ENCODE data around the gene LONRF3.
"Not testable (repeated sequence)": the region's sequence is repeated elsewhere in the genome, so short reads cannot be mapped to it uniquely, and the experiment has no call there.

The LONRF3 gene

GRCh38 chrX:118988911-118989310, 14.5 kb downstream of the LONRF3 start:
- no peak for DNase-seq (ENCODE audit: low read depth)

GRCh38 chrX:118989886-118990285, 15.5 kb downstream of the LONRF3 start:
- no peak for DNase-seq (ENCODE audit: low read depth)

- no peak for DNase-seq (ENCODE audit: low read depth)
Measured at GRCh38 chrX:118990512-118991227, 16.3 kb downstream of the LONRF3 start.

GRCh38 chrX:118992441-118993121, 18.2 kb downstream of the LONRF3 start:
- not testable (repeated sequence) for DNase-seq (ENCODE audit: low read depth)

GRCh38 chrX:119003462-119003861, 29.0 kb downstream of the LONRF3 start:
- DNase-seq (ENCODE audit: low read depth): no peak

GRCh38 chrX:119004920-119005524, 30.6 kb downstream of the LONRF3 start:
- DNase-seq (ENCODE audit: low read depth): peak; percentile 36

GRCh38 chrX:119007189-119007770, 32.9 kb downstream of the LONRF3 start:
- no peak for DNase-seq (ENCODE audit: low read depth)

- no peak for DNase-seq (ENCODE audit: low read depth)
Measured at GRCh38 chrX:119008110-119008744, 33.8 kb downstream of the LONRF3 start.

GRCh38 chrX:119009071-119009470, 34.7 kb downstream of the LONRF3 start:
- no peak for DNase-seq (ENCODE audit: low read depth)

- DNase-seq (ENCODE audit: low read depth): no peak
Measured at GRCh38 chrX:119010491-119010890, 36.1 kb downstream of the LONRF3 start.

GRCh38 chrX:119013164-119013563, 38.7 kb downstream of the LONRF3 start:
- DNase-seq (ENCODE audit: low read depth): no peak

- peak; percentile 9 for DNase-seq (ENCODE audit: low read depth)
Measured at GRCh38 chrX:119015407-119016237, 41.2 kb downstream of the LONRF3 start.

GRCh38 chrX:119017077-119017476, 42.7 kb downstream of the LONRF3 start:
- DNase-seq (ENCODE audit: low read depth): no peak

- no peak for DNase-seq (ENCODE audit: low read depth)
Measured at GRCh38 chrX:119025900-119026299, 51.5 kb downstream of the LONRF3 start.

- DNase-seq (ENCODE audit: low read depth): not testable (repeated sequence)
Measured at GRCh38 chrX:119026344-119026743, 51.9 kb downstream of the LONRF3 start.

GRCh38 chrX:119027960-119028732, 53.7 kb downstream of the LONRF3 start:
- DNase-seq (ENCODE audit: low read depth): not testable (repeated sequence)

GRCh38 chrX:119028733-119029330, 54.4 kb downstream of the LONRF3 start:
- no peak for DNase-seq (ENCODE audit: low read depth)

- DNase-seq (ENCODE audit: low read depth): not testable (repeated sequence)
Measured at GRCh38 chrX:119029656-119030055, 55.2 kb downstream of the LONRF3 start.

GRCh38 chrX:119030990-119031389, 56.6 kb downstream of the LONRF3 start:
- no peak for DNase-seq (ENCODE audit: low read depth)
